GM23338 (cell line): ENCODE data around the gene EXOC3.

Experiments used
- CREB1 ChIP-seq: fragments of 250-450 bp; sonication (Bioruptor Pico); IDR thresholded peaks from 2 replicates; pipeline ENCODE4 v1.5.0; 2020; ENCODE audit warnings: low read depth, mild to moderate bottlenecking, moderate library complexity
- EZH2 ChIP-seq: fragments of 200-600 bp; sonication (generic); IDR thresholded peaks from one replicate; pipeline ENCODE4 v1.8.0; 2017; ENCODE audit warnings: antibody characterized with exemption, mild to moderate bottlenecking, low read depth; ENCODE audit not compliant: unreplicated experiment
- EZH2phosphoT487 ChIP-seq: fragments of 200-600 bp; sonication (generic); IDR thresholded peaks from one replicate; pipeline ENCODE4 v1.8.1; 2018; ENCODE audit warnings: antibody characterized with exemption; ENCODE audit not compliant: unreplicated experiment
- POLR2AphosphoS5 ChIP-seq: IDR thresholded peaks from 2 replicates; pipeline ENCODE4 v1.6.1; 2016; ENCODE audit warnings: antibody characterized with exemption, low read depth
- TF ChIP-seq, protein P1 (sequence below), 2 experiments: fragments of 200-600 bp in 1 of 2; sonication (generic) in 1 of 2; conservative IDR thresholded peaks; 2 replicates each; pipeline versions ENCODE4 v1.5.1 to v1.6.1; 2016 to 2017; ENCODE audit warnings: antibody characterized with exemption in 2 of 2, low read depth in 2 of 2, mild to moderate bottlenecking in 2 of 2, moderate library complexity in 1 of 2

DNA sequence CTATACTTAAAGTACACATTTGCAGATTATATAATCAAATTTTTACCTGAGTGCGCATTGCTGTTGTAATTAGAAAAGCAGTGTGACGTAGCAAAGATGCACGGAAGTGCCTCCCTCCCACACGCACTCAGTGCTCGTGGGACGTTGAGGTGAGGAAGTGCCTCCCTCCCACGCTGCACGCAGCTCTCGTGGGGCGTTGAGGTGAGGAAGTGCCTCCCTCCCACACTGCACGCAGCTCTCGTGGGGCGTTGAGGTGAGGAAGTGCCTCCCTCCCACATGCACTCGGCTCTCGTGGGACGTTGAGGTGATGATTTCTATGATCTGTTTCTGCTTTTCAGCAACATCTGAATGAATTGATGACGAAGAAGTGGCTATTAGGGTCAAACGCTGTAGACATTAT, 21.0 kb downstream of the EXOC3 start:
- TF ChIP-seq, protein P1, sequence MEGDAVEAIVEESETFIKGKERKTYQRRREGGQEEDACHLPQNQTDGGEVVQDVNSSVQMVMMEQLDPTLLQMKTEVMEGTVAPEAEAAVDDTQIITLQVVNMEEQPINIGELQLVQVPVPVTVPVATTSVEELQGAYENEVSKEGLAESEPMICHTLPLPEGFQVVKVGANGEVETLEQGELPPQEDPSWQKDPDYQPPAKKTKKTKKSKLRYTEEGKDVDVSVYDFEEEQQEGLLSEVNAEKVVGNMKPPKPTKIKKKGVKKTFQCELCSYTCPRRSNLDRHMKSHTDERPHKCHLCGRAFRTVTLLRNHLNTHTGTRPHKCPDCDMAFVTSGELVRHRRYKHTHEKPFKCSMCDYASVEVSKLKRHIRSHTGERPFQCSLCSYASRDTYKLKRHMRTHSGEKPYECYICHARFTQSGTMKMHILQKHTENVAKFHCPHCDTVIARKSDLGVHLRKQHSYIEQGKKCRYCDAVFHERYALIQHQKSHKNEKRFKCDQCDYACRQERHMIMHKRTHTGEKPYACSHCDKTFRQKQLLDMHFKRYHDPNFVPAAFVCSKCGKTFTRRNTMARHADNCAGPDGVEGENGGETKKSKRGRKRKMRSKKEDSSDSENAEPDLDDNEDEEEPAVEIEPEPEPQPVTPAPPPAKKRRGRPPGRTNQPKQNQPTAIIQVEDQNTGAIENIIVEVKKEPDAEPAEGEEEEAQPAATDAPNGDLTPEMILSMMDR (conservative IDR thresholded peaks at IDR 0.05; ENCODE audit: low read depth in 2 of 2): no peak
- TF ChIP-seq EZH2: no peak
- TF ChIP-seq POLR2AphosphoS5: no peak
- no peak for TF ChIP-seq EZH2phosphoT487
- TF ChIP-seq CREB1: no peak
